ENCODE data around the gene COX7A1.
"Not testable (repeated sequence)": the region's sequence is repeated elsewhere in the genome, so short reads cannot be mapped to it uniquely, and the experiment has no call there.

GRCh38 chr19:36186722-36187121 lies 34.5 kb upstream of the COX7A1 start:
- TF ChIP-seq CTCF (conservative IDR thresholded peaks at IDR 0.05 in 1 of 2, IDR thresholded peaks at IDR 0.05 in 1 of 2; ENCODE audit: low read depth in 1 of 2, low read length in 2 of 2); EZH2 (IDR thresholded peaks at IDR 0.05; ENCODE audit: low read length, missing control alignments): not testable (repeated sequence)

Measured in fibroblast of lung (primary cell).